Measurements from ENCODE around the gene HDAC4.
A peak's percentile ranks its signal among the peaks of the same experiment; 100 is the strongest.

Gene HDAC4

GRCh38 chr2:239145601-239146000 is 255.2 kb downstream of the HDAC4 start:
- H3K79me1 ChIP-seq (ENCODE audit: low read length) = no peaks in the 10 kb centered on the region
- no peak overlapping the region for H3K18ac ChIP-seq (ENCODE audit: low read length)
- H3K4ac ChIP-seq (ENCODE audit: low read depth, low read length) = no peak overlapping the region
- peaks cover 0 to 3% of the 10 kb centered on the region in 2 experiments for H3K36me3 ChIP-seq (ENCODE audit: control insufficient read depth in 1 of 2, insufficient read depth in 2 of 2, low read length in 2 of 2)
- H3K79me2 ChIP-seq (ENCODE audit: control insufficient read depth, insufficient read depth, low read length, poor library complexity) = no peaks in the 10 kb centered on the region
- H3K27me3 ChIP-seq (ENCODE audit: insufficient read depth, low read length) = no peaks in the 10 kb centered on the region
- no peaks in the 10 kb centered on the region for H3K4me1 ChIP-seq (ENCODE audit: control insufficient read depth in 1 of 2, insufficient read depth in 2 of 2, low read length in 2 of 2)
- H4K12ac ChIP-seq (ENCODE audit: low read depth, low read length) = no peak overlapping the region
- no peak overlapping the region for H2AFZ ChIP-seq (ENCODE audit: insufficient read depth, low read length, poor library complexity)
- H3K23ac ChIP-seq (ENCODE audit: low read length) = no peak overlapping the region
- no peak overlapping the region for H3K27ac ChIP-seq (ENCODE audit: low read depth, low read length)
- H3K14ac ChIP-seq (ENCODE audit: low read length) = no peak overlapping the region
- H4K8ac ChIP-seq (ENCODE audit: low read depth, low read length) = no peak overlapping the region
- no peak overlapping the region for H2BK12ac ChIP-seq (ENCODE audit: low read length)
- no peak overlapping the region for H2AK5ac ChIP-seq (ENCODE audit: low read length)
- no peak overlapping the region for H4K91ac ChIP-seq (ENCODE audit: low read depth, low read length)
- H3K9ac ChIP-seq (ENCODE audit: low read length) = no peak overlapping the region
- H2BK5ac ChIP-seq (ENCODE audit: low read depth, low read length, poor library complexity) = no peak overlapping the region
- WGBS (ENCODE audit: extremely low coverage, insufficient coverage, insufficient read length) = no CpG with 5 or more reads among the region's 9 CpGs
- no peak overlapping the region for H3K4me2 ChIP-seq (ENCODE audit: low read length)
- no peak overlapping the region for H2BK120ac ChIP-seq (ENCODE audit: insufficient read depth, low read length, poor library complexity)
- H3K9me3 ChIP-seq (ENCODE audit: insufficient read depth, low read depth, low read length) = no peaks in the 10 kb centered on the region
- no peak for DNase-seq
- H3K4me3 ChIP-seq (ENCODE audit: low read depth, low read length) = no peak overlapping the region

GRCh38 chr2:239145106-239145505 is 255.7 kb downstream of the HDAC4 start:
- Histone ChIP-seq H3K4me3 (ENCODE audit: low read depth, low read length) (no peak overlapping the region), H3K23ac (ENCODE audit: low read length) (no peak overlapping the region), H2BK5ac (ENCODE audit: low read depth, low read length, poor library complexity) (no peak overlapping the region), H3K9ac (ENCODE audit: low read length) (no peak overlapping the region), H3K14ac (ENCODE audit: low read length) (no peak overlapping the region), H3K4ac (ENCODE audit: low read depth, low read length) (no peak overlapping the region), H4K8ac (ENCODE audit: low read depth, low read length) (no peak overlapping the region), H2AFZ (ENCODE audit: insufficient read depth, low read length, poor library complexity) (no peak overlapping the region), H3K18ac (ENCODE audit: low read length) (no peak overlapping the region), H2AK5ac (ENCODE audit: low read length) (no peak overlapping the region), H3K27ac (ENCODE audit: low read depth, low read length) (no peak overlapping the region), H3K4me1 (ENCODE audit: control insufficient read depth in 1 of 2, insufficient read depth in 2 of 2, low read length in 2 of 2) (no peaks in the 10 kb centered on the region), H3K9me3 (ENCODE audit: insufficient read depth, low read depth, low read length) (no peaks in the 10 kb centered on the region), H3K4me2 (ENCODE audit: low read length) (no peak overlapping the region), H3K27me3 (ENCODE audit: insufficient read depth, low read length) (no peaks in the 10 kb centered on the region), H3K36me3 (ENCODE audit: control insufficient read depth in 1 of 2, insufficient read depth in 2 of 2, low read length in 2 of 2) (peaks cover 0 to 3% of the 10 kb centered on the region in 2 experiments), H4K12ac (ENCODE audit: low read depth, low read length) (no peak overlapping the region), H2BK12ac (ENCODE audit: low read length) (no peak overlapping the region), H3K79me1 (ENCODE audit: low read length) (no peaks in the 10 kb centered on the region), H2BK120ac (ENCODE audit: insufficient read depth, low read length, poor library complexity) (no peak overlapping the region), H4K91ac (ENCODE audit: low read depth, low read length) (no peak overlapping the region), H3K79me2 (ENCODE audit: control insufficient read depth, insufficient read depth, low read length, poor library complexity) (no peaks in the 10 kb centered on the region)
- no CpG with 5 or more reads among the region's 15 CpGs for WGBS (ENCODE audit: extremely low coverage, insufficient coverage, insufficient read length)
- no peak for DNase-seq

- no peak overlapping the region for H4K8ac ChIP-seq (ENCODE audit: low read depth, low read length)
- H2AFZ ChIP-seq (ENCODE audit: insufficient read depth, low read length, poor library complexity) = no peak overlapping the region
- H3K9ac ChIP-seq (ENCODE audit: low read length) = no peak overlapping the region
- peaks cover under 1 to 3% of the 10 kb centered on the region in 2 experiments for H3K36me3 ChIP-seq (ENCODE audit: control insufficient read depth in 1 of 2, insufficient read depth in 2 of 2, low read length in 2 of 2)
- DNase-seq = no peak
- H2BK120ac ChIP-seq (ENCODE audit: insufficient read depth, low read length, poor library complexity) = no peak overlapping the region
- H3K23ac ChIP-seq (ENCODE audit: low read length) = no peak overlapping the region
- H2BK5ac ChIP-seq (ENCODE audit: low read depth, low read length, poor library complexity) = no peak overlapping the region
- H3K4me3 ChIP-seq (ENCODE audit: low read depth, low read length) = no peak overlapping the region
- WGBS (ENCODE audit: extremely low coverage, insufficient coverage, insufficient read length) = no CpG with 5 or more reads among the region's 5 CpGs
- no peak overlapping the region for H3K14ac ChIP-seq (ENCODE audit: low read length)
- H2AK5ac ChIP-seq (ENCODE audit: low read length) = no peak overlapping the region
- no peak overlapping the region for H2BK12ac ChIP-seq (ENCODE audit: low read length)
- H3K4me2 ChIP-seq (ENCODE audit: low read length) = no peak overlapping the region
- no peaks in the 10 kb centered on the region for H3K27me3 ChIP-seq (ENCODE audit: insufficient read depth, low read length)
- no peak overlapping the region for H4K12ac ChIP-seq (ENCODE audit: low read depth, low read length)
- H3K18ac ChIP-seq (ENCODE audit: low read length) = no peak overlapping the region
- no peaks in the 10 kb centered on the region for H3K79me1 ChIP-seq (ENCODE audit: low read length)
- no peak overlapping the region for H3K4ac ChIP-seq (ENCODE audit: low read depth, low read length)
- no peaks in the 10 kb centered on the region for H3K9me3 ChIP-seq (ENCODE audit: insufficient read depth, low read depth, low read length)
- H4K91ac ChIP-seq (ENCODE audit: low read depth, low read length) = no peak overlapping the region
- no peak overlapping the region for H3K27ac ChIP-seq (ENCODE audit: low read depth, low read length)
- no peaks in the 10 kb centered on the region for H3K4me1 ChIP-seq (ENCODE audit: control insufficient read depth in 1 of 2, insufficient read depth in 2 of 2, low read length in 2 of 2)
- H3K79me2 ChIP-seq (ENCODE audit: control insufficient read depth, insufficient read depth, low read length, poor library complexity) = no peaks in the 10 kb centered on the region
Observed at GRCh38 chr2:239144713-239144999, 256.2 kb downstream of the HDAC4 start.

GRCh38 chr2:239143858-239144712 is 256.7 kb downstream of the HDAC4 start:
- Histone ChIP-seq H3K36me3 (ENCODE audit: control insufficient read depth in 1 of 2, insufficient read depth in 2 of 2, low read length in 2 of 2) (peaks cover 3 to 7% of the 10 kb centered on the region in 2 experiments), H3K23ac (ENCODE audit: low read length) (no peak overlapping the region), H3K9ac (ENCODE audit: low read length) (no peak overlapping the region), H3K9me3 (ENCODE audit: insufficient read depth, low read depth, low read length) (no peaks in the 10 kb centered on the region), H4K8ac (ENCODE audit: low read depth, low read length) (no peak overlapping the region), H3K27ac (ENCODE audit: low read depth, low read length) (no peak overlapping the region), H3K27me3 (ENCODE audit: insufficient read depth, low read length) (no peaks in the 10 kb centered on the region), H4K12ac (ENCODE audit: low read depth, low read length) (no peak overlapping the region), H3K4me2 (ENCODE audit: low read length) (no peak overlapping the region), H3K79me2 (ENCODE audit: control insufficient read depth, insufficient read depth, low read length, poor library complexity) (no peaks in the 10 kb centered on the region), H3K4ac (ENCODE audit: low read depth, low read length) (no peak overlapping the region), H2AFZ (ENCODE audit: insufficient read depth, low read length, poor library complexity) (no peak overlapping the region), H2AK5ac (ENCODE audit: low read length) (no peak overlapping the region), H3K18ac (ENCODE audit: low read length) (no peak overlapping the region), H2BK12ac (ENCODE audit: low read length) (no peak overlapping the region), H2BK120ac (ENCODE audit: insufficient read depth, low read length, poor library complexity) (no peak overlapping the region), H3K4me3 (ENCODE audit: low read depth, low read length) (no peak overlapping the region), H3K79me1 (ENCODE audit: low read length) (no peaks in the 10 kb centered on the region), H2BK5ac (ENCODE audit: low read depth, low read length, poor library complexity) (no peak overlapping the region), H3K4me1 (ENCODE audit: control insufficient read depth in 1 of 2, insufficient read depth in 2 of 2, low read length in 2 of 2) (no peaks in the 10 kb centered on the region), H4K91ac (ENCODE audit: low read depth, low read length) (no peak overlapping the region), H3K14ac (ENCODE audit: low read length) (no peak overlapping the region)
- WGBS (ENCODE audit: extremely low coverage, insufficient coverage, insufficient read length) = no CpG with 5 or more reads among the region's 29 CpGs
- DNase-seq = peak in 1 of 2 donors; percentile 18
